GM12878 (cell line): ENCODE measurements around the gene LENG9. TPM values are rescaled to one million over a fixed set of nuclear protein-coding genes. Genes with fewer than 3 reads are reported as not detected.

Source experiments
- ATAC-seq: fragments of 200-7000 bp; cut with Tn5 transposase; 3 replicates; pipeline ENCODE4 v1.9.1; 2020; ENCODE audit warnings: mild to moderate bottlenecking, moderate library complexity
- BruUV-seq: library from RNA; stranded (reverse); fragments of 400-500 nt; replicated peaks from 2 replicates; lab custom pipeline; 2021; lab: Mats Ljungman, UMichigan
- CTCF ChIA-PET: fragments of 300-600 bp; sonication (Branson Sonifier 250); formaldehyde crosslinking; extraction: SDS; loops from one replicate; lab custom pipeline; 2021; ENCODE audit warnings: inconsistent platforms; lab: Yijun Ruan, JAX
- POLR2A ChIA-PET: fragments of 350-600 bp; formaldehyde crosslinking; extraction: SDS; loops from one replicate; lab custom pipeline; 2021; ENCODE audit warnings: inconsistent platforms; lab: Charles Lee
- RAD21 ChIA-PET: fragments of 300-600 bp; sonication (Branson Sonifier 250); formaldehyde crosslinking; loops from one replicate; lab custom pipeline; 2023; ENCODE audit warnings: antibody characterized with exemption; ENCODE audit not compliant: unreplicated experiment; lab: Charles Lee
- SMC1A ChIA-PET: fragments of 300-600 bp; sonication (Branson Sonifier 250); formaldehyde crosslinking; loops from one replicate; lab custom pipeline; 2023; ENCODE audit not compliant: unreplicated experiment, uncharacterized antibody; lab: Charles Lee
- DNase-seq: peaks from one replicate; pipeline ENCODE4 v3.0.0-alpha.2; 2011; ENCODE audit warnings: low read depth, low spot score
- FAIRE-seq: peaks from 3 replicates; lab custom pipeline; 2011; peaks lifted over from hg19 to GRCh38; lab: Jason Lieb, UNC
- H2AFZ ChIP-seq: 2 replicates; pipeline ENCODE4 v1.6.0; 2011; ENCODE audit warnings: low read depth, low read length, control low read depth; ENCODE audit not compliant: control insufficient read depth
- H3K27ac ChIP-seq: 2 replicates; pipeline ENCODE4 v1.5.1; 2011; ENCODE audit warnings: control low read depth; ENCODE audit not compliant: control insufficient read depth, insufficient read depth
- H3K27me3 ChIP-seq, 2 experiments: replicated peaks in 1 of 2; 2 replicates each; pipeline versions ENCODE4 v1.6.0 to v1.6.1; 2011; ENCODE audit warnings: low read length in 1 of 2; ENCODE audit not compliant: control insufficient read depth in 2 of 2, insufficient read depth in 2 of 2
- H3K36me3 ChIP-seq, 2 experiments: 2 replicates each; pipeline ENCODE4 v1.5.1; 2011; ENCODE audit warnings: low read length in 1 of 2; ENCODE audit not compliant: control insufficient read depth in 2 of 2, insufficient read depth in 2 of 2
- H3K4me1 ChIP-seq: 2 replicates; pipeline ENCODE4 v1.6.1; 2011; ENCODE audit warnings: mild to moderate bottlenecking, low read length, moderate library complexity, mixed read lengths; ENCODE audit not compliant: control insufficient read depth, insufficient read depth
- H3K4me2 ChIP-seq: 2 replicates; pipeline ENCODE4 v1.6.0; 2011; ENCODE audit warnings: control low read depth; ENCODE audit not compliant: control insufficient read depth, insufficient read depth
- H3K4me3 ChIP-seq: fragments of 200-600 bp; sonication (generic); 2 replicates; pipeline ENCODE4 v1.5.1; 2016
- H3K79me2 ChIP-seq: 2 replicates; pipeline ENCODE4 v1.6.0; 2011; ENCODE audit warnings: low read length; ENCODE audit not compliant: control insufficient read depth, insufficient read depth
- H3K9ac ChIP-seq: 2 replicates; pipeline ENCODE4 v1.8.0; 2011; ENCODE audit warnings: low read length, control low read depth, mixed read lengths; ENCODE audit not compliant: control insufficient read depth, insufficient read depth
- H3K9me3 ChIP-seq: replicated peaks from 3 replicates; pipeline ENCODE4 v1.5.1; 2011; ENCODE audit warnings: mild to moderate bottlenecking, low read length; ENCODE audit not compliant: control insufficient read depth, insufficient read depth
- H4K20me1 ChIP-seq: 2 replicates; pipeline ENCODE4 v1.6.0; 2011; ENCODE audit not compliant: control insufficient read depth, insufficient read depth
- ATF7 ChIP-seq: fragments of 450-650 bp; IDR thresholded peaks from 2 replicates; pipeline ENCODE4 v1.6.1; 2016; ENCODE audit warnings: low read depth, mild to moderate bottlenecking
- BMI1 ChIP-seq: fragments of 450-650 bp; IDR thresholded peaks from 2 replicates; pipeline ENCODE4 v1.6.1; 2016; ENCODE audit warnings: mild to moderate bottlenecking, moderate library complexity, borderline replicate concordance
- CUX1 ChIP-seq: IDR thresholded peaks from 2 replicates; pipeline ENCODE4 v1.6.1; 2012; ENCODE audit warnings: improper control_type of control experiment, low read depth, low read length; ENCODE audit not compliant: insufficient replicate concordance
- EED ChIP-seq: sonication (generic); IDR thresholded peaks from 2 replicates; pipeline ENCODE4 v1.6.1; 2016; ENCODE audit warnings: antibody characterized with exemption, low read depth
- JUNB ChIP-seq: IDR thresholded peaks from 2 replicates; pipeline ENCODE4 v1.6.1; 2016; ENCODE audit warnings: antibody characterized with exemption, mild to moderate bottlenecking
- RFX5 ChIP-seq: IDR thresholded peaks from 2 replicates; pipeline ENCODE4 v1.6.1; 2011; ENCODE audit warnings: low read depth, low read length, improper control_type of control experiment
- TCF12 ChIP-seq: IDR thresholded peaks from 2 replicates; pipeline ENCODE4 v1.6.1; 2011; ENCODE audit warnings: low read depth, mild to moderate bottlenecking, low read length
- ZBED1 ChIP-seq: IDR thresholded peaks from 2 replicates; pipeline ENCODE4 v1.6.1; 2016; ENCODE audit warnings: borderline replicate concordance
- ZNF274 ChIP-seq: IDR thresholded peaks from one replicate; pipeline ENCODE4 v1.8.0; 2011; ENCODE audit not compliant: insufficient read length, insufficient read depth
- WGBS: methylation state at CpG from one replicate; pipeline ENCODE4 v1.1.6; 2016; ENCODE audit warnings: low lambda C conversion rate; ENCODE audit not compliant: insufficient replicate concordance, insufficient coverage; ENCODE audit errors: missing lambda C conversion rate; 5-methylcytosine and 5-hydroxymethylcytosine counted together
- in situ Hi-C: fragments of 300-500 bp; cut with MboI; formaldehyde crosslinking; loops from 9 replicates; pipeline ENCODE4 v1.14.3; 2018; ENCODE audit warnings: mixed read lengths
- intact Hi-C: fragments of 100-400 bp; cut with micrococcal nuclease; formaldehyde crosslinking; loops from one replicate; pipeline ENCODE4 v1.14.2; 2022; ENCODE audit not compliant: unreplicated experiment
- polyA plus RNA-seq, 11 experiments: library from polyadenylated mRNA; depleted of rRNA in 4 of 11; unstranded in 6 of 11; stranded (reverse) in 5 of 11; fragments of >200 nt; fragmentation: Nextera tagmentation in 4 of 11; fragmentation: Illumina TruSeq in 1 of 11; extraction: Ambion mirVana in 4 of 11; extraction: Trizol in 1 of 11; gene quantifications; 1 replicate in 1 of 11; 2 replicates in 10 of 11; pipeline versions ENCODE4 v1.2.1 to v1.2.3, GENCODE V29; 2011 to 2016; ENCODE audit warnings: inconsistent platforms in 2 of 11, missing spikeins in 2 of 11, low read depth in 1 of 11
- total RNA-seq, 4 experiments: library from RNA; depleted of rRNA in 3 of 4; stranded (reverse); fragments of >200 nt in 3 of 4; fragmentation: Illumina TruSeq in 1 of 4; extraction: Trizol in 1 of 4; gene quantifications; 2 replicates each; pipeline versions ENCODE4 v1.2.1 to v1.2.3, GENCODE V29; 2013 to 2021
- TF ChIP-seq, protein P1 (sequence below): fragments of 450-650 bp; IDR thresholded peaks from 2 replicates; pipeline ENCODE4 v1.6.1; 2017; ENCODE audit warnings: mild to moderate bottlenecking, moderate library complexity
- TF ChIP-seq, protein P2 (sequence below): IDR thresholded peaks from 2 replicates; pipeline ENCODE4 v1.6.1; 2012; ENCODE audit warnings: low read depth, low read length, improper control_type of control experiment

LENG9 gene
- total and polyA plus RNA-seq, 10 of the 15 experiments (the other 5 are each of a cell fraction or from before 2014, with no cell fraction given) = 0.09 to 2.9 (median 0.76) TPM; not detected in 1

- Histone ChIP-seq H3K4me1 (peaks cover 8% of the 10 kb centered on the region), H3K4me3 (no peak overlapping the region), H3K79me2 (no peaks in the 10 kb centered on the region), H3K9me3 (no peaks in the 10 kb centered on the region; the same call in 2 of the 3 replicates), H4K20me1 (no peaks in the 10 kb centered on the region), H3K36me3 (no peaks in the 10 kb centered on the region), H3K4me2 (no peak overlapping the region), H3K27me3 (peaks cover 0 to 3% of the 10 kb centered on the region in 2 experiments; a peak in 2 of 4 replicates), H2AFZ (no peak overlapping the region), H3K27ac (no peak overlapping the region), H3K9ac (no peak overlapping the region)
- ChIA-PET CTCF (no interaction called here), RAD21 (interaction anchor here (0.6 kb wide), 1 partner anchor 15 kb away, joined by 3 read pairs; no protein-coding TSS in a partner anchor), POLR2A (interaction anchor here (0.7 kb wide), 1 partner anchor 15 kb away, joined by 3 read pairs; no protein-coding TSS in a partner anchor), SMC1A (no interaction called here)
- DNase-seq (no peak), FAIRE-seq (no peak), ATAC-seq (no peak)
- intact Hi-C loops (no loop called here), in situ Hi-C loops (no loop called here)
- BruUV-seq = no TSS peak
- WGBS = 10% methylated on average over 26 of the region's 28 CpGs
- TF ChIP-seq ATF7 = no peak
- no peak for TF ChIP-seq ZBED1
- no peak for TF ChIP-seq ZNF274
- TF ChIP-seq, protein P1, sequence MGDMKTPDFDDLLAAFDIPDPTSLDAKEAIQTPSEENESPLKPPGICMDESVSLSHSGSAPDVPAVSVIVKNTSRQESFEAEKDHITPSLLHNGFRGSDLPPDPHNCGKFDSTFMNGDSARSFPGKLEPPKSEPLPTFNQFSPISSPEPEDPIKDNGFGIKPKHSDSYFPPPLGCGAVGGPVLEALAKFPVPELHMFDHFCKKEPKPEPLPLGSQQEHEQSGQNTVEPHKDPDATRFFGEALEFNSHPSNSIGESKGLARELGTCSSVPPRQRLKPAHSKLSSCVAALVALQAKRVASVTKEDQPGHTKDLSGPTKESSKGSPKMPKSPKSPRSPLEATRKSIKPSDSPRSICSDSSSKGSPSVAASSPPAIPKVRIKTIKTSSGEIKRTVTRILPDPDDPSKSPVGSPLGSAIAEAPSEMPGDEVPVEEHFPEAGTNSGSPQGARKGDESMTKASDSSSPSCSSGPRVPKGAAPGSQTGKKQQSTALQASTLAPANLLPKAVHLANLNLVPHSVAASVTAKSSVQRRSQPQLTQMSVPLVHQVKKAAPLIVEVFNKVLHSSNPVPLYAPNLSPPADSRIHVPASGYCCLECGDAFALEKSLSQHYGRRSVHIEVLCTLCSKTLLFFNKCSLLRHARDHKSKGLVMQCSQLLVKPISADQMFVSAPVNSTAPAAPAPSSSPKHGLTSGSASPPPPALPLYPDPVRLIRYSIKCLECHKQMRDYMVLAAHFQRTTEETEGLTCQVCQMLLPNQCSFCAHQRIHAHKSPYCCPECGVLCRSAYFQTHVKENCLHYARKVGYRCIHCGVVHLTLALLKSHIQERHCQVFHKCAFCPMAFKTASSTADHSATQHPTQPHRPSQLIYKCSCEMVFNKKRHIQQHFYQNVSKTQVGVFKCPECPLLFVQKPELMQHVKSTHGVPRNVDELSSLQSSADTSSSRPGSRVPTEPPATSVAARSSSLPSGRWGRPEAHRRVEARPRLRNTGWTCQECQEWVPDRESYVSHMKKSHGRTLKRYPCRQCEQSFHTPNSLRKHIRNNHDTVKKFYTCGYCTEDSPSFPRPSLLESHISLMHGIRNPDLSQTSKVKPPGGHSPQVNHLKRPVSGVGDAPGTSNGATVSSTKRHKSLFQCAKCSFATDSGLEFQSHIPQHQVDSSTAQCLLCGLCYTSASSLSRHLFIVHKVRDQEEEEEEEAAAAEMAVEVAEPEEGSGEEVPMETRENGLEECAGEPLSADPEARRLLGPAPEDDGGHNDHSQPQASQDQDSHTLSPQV = no peak
- TF ChIP-seq, protein P2, sequence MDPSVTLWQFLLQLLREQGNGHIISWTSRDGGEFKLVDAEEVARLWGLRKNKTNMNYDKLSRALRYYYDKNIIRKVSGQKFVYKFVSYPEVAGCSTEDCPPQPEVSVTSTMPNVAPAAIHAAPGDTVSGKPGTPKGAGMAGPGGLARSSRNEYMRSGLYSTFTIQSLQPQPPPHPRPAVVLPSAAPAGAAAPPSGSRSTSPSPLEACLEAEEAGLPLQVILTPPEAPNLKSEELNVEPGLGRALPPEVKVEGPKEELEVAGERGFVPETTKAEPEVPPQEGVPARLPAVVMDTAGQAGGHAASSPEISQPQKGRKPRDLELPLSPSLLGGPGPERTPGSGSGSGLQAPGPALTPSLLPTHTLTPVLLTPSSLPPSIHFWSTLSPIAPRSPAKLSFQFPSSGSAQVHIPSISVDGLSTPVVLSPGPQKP = no peak
- TF ChIP-seq JUNB = no peak
- no peak for TF ChIP-seq CUX1
- TF ChIP-seq RFX5 = no peak
- TF ChIP-seq EED = no peak
- TF ChIP-seq TCF12 = no peak
- TF ChIP-seq BMI1 = no peak
Observed at GRCh38 chr19:54415901-54416673, 47.5 kb downstream of the LENG9 start.
